GM12874 (cell line): Measurements from ENCODE around the gene RB1.

Experiments
- CTCF ChIP-seq: IDR thresholded peaks from 2 replicates; pipeline ENCODE4 v1.5.1; 2011; ENCODE audit warnings: low read depth, mild to moderate bottlenecking, control low read depth, low read length, moderate library complexity; ENCODE audit not compliant: insufficient read depth

Gene RB1

GRCh38 chr13:48528720-48529119 is 225.2 kb downstream of the RB1 start:
- TF ChIP-seq CTCF: no peak

GRCh38 chr13:48530833-48531232 is 227.3 kb downstream of the RB1 start:
- TF ChIP-seq CTCF: no peak
